PC-3 (cell line): ENCODE data around the gene S100A7. TPM values are rescaled to one million over a fixed set of nuclear protein-coding genes. Genes with fewer than 3 reads are reported as not detected.

Source experiments
- ATAC-seq: fragments of 200-7000 bp; cut with Tn5 transposase; 2 replicates; pipeline ENCODE4 v1.9.1; 2020; ENCODE audit warnings: mild to moderate bottlenecking, moderate library complexity
- BruUV-seq: library from RNA; stranded (reverse); fragments of 400-500 nt; replicated peaks from 2 replicates; lab custom pipeline; 2021; lab: Mats Ljungman, UMichigan
- CTCF ChIA-PET: fragments of 300-600 bp; sonication (Branson Sonifier 250); formaldehyde crosslinking; loops from one replicate; lab custom pipeline; 2022; ENCODE audit warnings: antibody characterized with exemption; lab: Charles Lee
- POLR2A ChIA-PET: fragments of 300-600 bp; sonication (Branson Sonifier 250); formaldehyde crosslinking; loops from one replicate; lab custom pipeline; 2022; ENCODE audit warnings: antibody characterized with exemption; ENCODE audit not compliant: unreplicated experiment; lab: Charles Lee
- DNase-seq: peaks from one replicate; pipeline ENCODE4 v3.0.0-alpha.2; 2015
- H2AFZ ChIP-seq: fragments of 300-600 bp; sonication (generic); 2 replicates; pipeline ENCODE4 v1.6.0; 2016; ENCODE audit warnings: antibody characterized with exemption, low read length
- H3F3A ChIP-seq: fragments of 300-600 bp; sonication (generic); one replicate; pipeline ENCODE4 v1.6.0; 2017; ENCODE audit warnings: antibody characterized with exemption, low read length, control low read depth, mild to moderate bottlenecking; ENCODE audit not compliant: unreplicated experiment
- H3K27ac ChIP-seq: fragments of 300-600 bp; sonication (generic); 2 replicates; pipeline ENCODE4 v1.5.1; 2016; ENCODE audit warnings: mild to moderate bottlenecking, low read length
- H3K27me3 ChIP-seq: fragments of 300-600 bp; sonication (generic); 2 replicates; pipeline ENCODE4 v1.6.1; 2016; ENCODE audit warnings: low read length, mixed read lengths
- H3K36me3 ChIP-seq: fragments of 300-600 bp; sonication (generic); 2 replicates; pipeline ENCODE4 v1.6.1; 2016; ENCODE audit warnings: low read depth, mixed run types, low read length, mixed read lengths
- H3K4me1 ChIP-seq: fragments of 300-600 bp; sonication (generic); 2 replicates; pipeline ENCODE4 v1.5.1; 2016; ENCODE audit warnings: low read length; ENCODE audit not compliant: insufficient read depth
- H3K4me2 ChIP-seq: fragments of 300-600 bp; sonication (generic); 2 replicates; pipeline ENCODE4 v1.6.0; 2016; ENCODE audit warnings: low read length
- H3K4me3 ChIP-seq: fragments of 300-600 bp; sonication (generic); 2 replicates; pipeline ENCODE4 v1.5.1; 2016; ENCODE audit warnings: mild to moderate bottlenecking, low read length, mixed read lengths
- H3K79me2 ChIP-seq: fragments of 300-600 bp; sonication (generic); 2 replicates; pipeline ENCODE4 v1.6.1; 2017; ENCODE audit warnings: low read length, mixed read lengths
- H3K9ac ChIP-seq: fragments of 300-600 bp; sonication (generic); 2 replicates; pipeline ENCODE4 v1.6.0; 2016; ENCODE audit warnings: mild to moderate bottlenecking, low read length
- H3K9me2 ChIP-seq: fragments of 300-600 bp; sonication (generic); replicated peaks from 2 replicates; pipeline ENCODE4 v1.6.1; 2016; ENCODE audit warnings: mixed run types, low read length, mixed read lengths
- H3K9me3 ChIP-seq: fragments of 300-600 bp; sonication (generic); 2 replicates; pipeline ENCODE4 v1.6.1; 2016; ENCODE audit warnings: low read length, mixed read lengths
- H4K20me1 ChIP-seq: fragments of 300-600 bp; sonication (generic); 2 replicates; pipeline ENCODE4 v1.6.1; 2016; ENCODE audit warnings: low read length, mixed read lengths
- EZH2 ChIP-seq: fragments of 300-600 bp; sonication (generic); IDR thresholded peaks from one replicate; pipeline ENCODE4 v1.6.1; 2017; ENCODE audit warnings: antibody characterized with exemption, mild to moderate bottlenecking, low read length; ENCODE audit not compliant: unreplicated experiment
- EZH2phosphoT487 ChIP-seq: fragments of 300-600 bp; sonication (generic); IDR thresholded peaks from 2 replicates; pipeline ENCODE4 v1.6.1; 2018; ENCODE audit warnings: mild to moderate bottlenecking, antibody characterized with exemption, low read length, borderline replicate concordance
- intact Hi-C: fragments of 100-400 bp; cut with micrococcal nuclease; formaldehyde crosslinking; loops from 2 replicates; pipeline ENCODE4 v1.9.0; 2023
- total RNA-seq: library from RNA; depleted of rRNA; stranded (reverse); fragments of >200 nt; gene quantifications from 2 replicates; pipeline ENCODE4 v1.2.3, GENCODE V29; 2014
- TF ChIP-seq, protein P1 (sequence below): fragments of 300-600 bp; sonication (generic); conservative IDR thresholded peaks from 2 replicates; pipeline ENCODE4 v1.5.1; 2017; ENCODE audit warnings: antibody characterized with exemption, low read depth, mild to moderate bottlenecking, low read length

S100A7 gene
- total RNA-seq, 1 experiment from 2014 or later = not detected

DNA sequence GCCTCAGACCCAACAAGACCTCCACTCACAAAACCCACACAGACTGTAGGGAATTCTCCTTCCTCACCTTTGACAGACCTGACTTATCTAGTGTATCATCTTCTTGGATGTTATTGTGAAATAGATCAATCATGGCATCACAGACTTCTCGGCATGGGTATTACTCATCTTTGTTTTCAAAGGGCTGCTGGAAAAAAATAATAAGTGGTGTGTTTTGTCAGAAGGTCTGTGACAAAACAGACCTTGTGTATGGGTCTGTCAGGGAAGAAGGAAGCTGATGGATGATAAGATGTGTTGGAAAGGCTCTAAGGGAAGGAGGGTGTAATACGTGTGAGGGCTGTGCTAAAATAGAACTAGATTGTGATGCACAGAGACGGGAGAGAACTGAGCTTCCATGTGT, 13.9 kb upstream of the S100A7 start:
- no peak for TF ChIP-seq EZH2phosphoT487
- TF ChIP-seq, protein P1, sequence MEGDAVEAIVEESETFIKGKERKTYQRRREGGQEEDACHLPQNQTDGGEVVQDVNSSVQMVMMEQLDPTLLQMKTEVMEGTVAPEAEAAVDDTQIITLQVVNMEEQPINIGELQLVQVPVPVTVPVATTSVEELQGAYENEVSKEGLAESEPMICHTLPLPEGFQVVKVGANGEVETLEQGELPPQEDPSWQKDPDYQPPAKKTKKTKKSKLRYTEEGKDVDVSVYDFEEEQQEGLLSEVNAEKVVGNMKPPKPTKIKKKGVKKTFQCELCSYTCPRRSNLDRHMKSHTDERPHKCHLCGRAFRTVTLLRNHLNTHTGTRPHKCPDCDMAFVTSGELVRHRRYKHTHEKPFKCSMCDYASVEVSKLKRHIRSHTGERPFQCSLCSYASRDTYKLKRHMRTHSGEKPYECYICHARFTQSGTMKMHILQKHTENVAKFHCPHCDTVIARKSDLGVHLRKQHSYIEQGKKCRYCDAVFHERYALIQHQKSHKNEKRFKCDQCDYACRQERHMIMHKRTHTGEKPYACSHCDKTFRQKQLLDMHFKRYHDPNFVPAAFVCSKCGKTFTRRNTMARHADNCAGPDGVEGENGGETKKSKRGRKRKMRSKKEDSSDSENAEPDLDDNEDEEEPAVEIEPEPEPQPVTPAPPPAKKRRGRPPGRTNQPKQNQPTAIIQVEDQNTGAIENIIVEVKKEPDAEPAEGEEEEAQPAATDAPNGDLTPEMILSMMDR = no peak
- no peak for TF ChIP-seq EZH2
- Histone ChIP-seq H3K4me1 (no peaks in the 10 kb centered on the region), H3K36me3 (no peaks in the 10 kb centered on the region), H3K9me3 (peaks cover 26% of the 10 kb centered on the region), H3K79me2 (no peaks in the 10 kb centered on the region), H3K9me2 (no peaks in the 10 kb centered on the region), H4K20me1 (no peaks in the 10 kb centered on the region), H3K27ac (no peak overlapping the region), H3F3A (no peaks in the 10 kb centered on the region), H3K9ac (no peak overlapping the region), H2AFZ (no peak overlapping the region), H3K4me2 (no peak overlapping the region), H3K27me3 (no peaks in the 10 kb centered on the region), H3K4me3 (no peak overlapping the region)
- ATAC-seq (no peak), DNase-seq (no peak)
- no TSS peak for BruUV-seq
- CTCF ChIA-PET = no interaction called here
- POLR2A ChIA-PET = no interaction called here
- intact Hi-C loops = no loop called here

DNA sequence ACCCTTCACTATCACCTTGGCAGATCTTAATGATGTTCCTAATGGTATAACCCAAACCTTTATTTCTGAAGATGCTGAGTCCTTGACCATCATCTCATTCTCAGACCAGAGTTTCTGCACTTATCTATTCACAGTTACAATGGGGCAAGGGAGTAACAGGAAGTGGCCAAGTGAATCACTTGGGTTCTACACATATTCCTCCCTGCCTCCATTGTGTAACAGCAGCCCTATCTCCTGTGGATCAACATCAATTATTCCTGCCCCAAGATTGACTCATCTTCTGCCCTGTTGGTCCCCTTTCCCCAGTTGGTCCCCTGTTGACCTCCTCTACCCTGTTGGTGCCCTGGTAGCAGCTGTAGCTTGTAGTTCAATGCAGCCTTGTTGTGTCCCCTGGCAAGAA, 10.3 kb upstream of the S100A7 start:
- H3K27ac ChIP-seq = no peak overlapping the region
- no TSS peak for BruUV-seq
- TF ChIP-seq, protein P1 = no peak
- TF ChIP-seq EZH2 = no peak
- TF ChIP-seq EZH2phosphoT487 = no peak
- no peak overlapping the region for H3K4me2 ChIP-seq
- H3K9me3 ChIP-seq = peaks cover 26% of the 10 kb centered on the region
- H3K79me2 ChIP-seq = no peaks in the 10 kb centered on the region
- CTCF ChIA-PET = no interaction called here
- H3K4me3 ChIP-seq = no peak overlapping the region
- H3F3A ChIP-seq = no peaks in the 10 kb centered on the region
- ATAC-seq (no peak), DNase-seq (no peak)
- H3K27me3 ChIP-seq = no peaks in the 10 kb centered on the region
- H4K20me1 ChIP-seq = no peaks in the 10 kb centered on the region
- intact Hi-C loops = no loop called here
- no peak overlapping the region for H2AFZ ChIP-seq
- no peaks in the 10 kb centered on the region for H3K9me2 ChIP-seq
- no peaks in the 10 kb centered on the region for H3K4me1 ChIP-seq
- H3K36me3 ChIP-seq = no peaks in the 10 kb centered on the region
- POLR2A ChIA-PET = no interaction called here
- H3K9ac ChIP-seq = no peak overlapping the region

DNA sequence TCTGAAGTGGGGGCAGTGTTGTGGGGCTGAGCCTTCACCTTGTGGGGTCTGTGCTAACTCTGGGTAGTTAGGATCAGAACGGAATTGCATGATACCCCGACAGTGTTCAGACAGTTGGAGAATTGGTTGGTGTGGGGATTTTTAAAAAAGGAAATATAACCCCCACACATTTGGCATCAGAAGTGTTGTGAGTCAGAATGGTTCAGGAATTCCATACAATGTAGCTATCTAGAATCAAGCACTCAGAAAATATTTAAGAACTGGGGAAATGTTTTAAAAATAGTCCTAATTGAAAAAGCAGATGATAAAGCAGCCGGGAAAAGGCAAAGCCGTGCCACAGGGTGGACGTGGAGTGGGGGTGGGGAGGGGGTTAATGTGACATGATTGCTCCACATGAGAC, 6.5 kb upstream of the S100A7 start:
- no peaks in the 10 kb centered on the region for H3K36me3 ChIP-seq
- H2AFZ ChIP-seq = no peak overlapping the region
- H3F3A ChIP-seq = no peaks in the 10 kb centered on the region
- no peak overlapping the region for H3K9ac ChIP-seq
- TF ChIP-seq, protein P1 = no peak
- TF ChIP-seq EZH2phosphoT487 (no peak), EZH2 (no peak)
- 0 out of 2 replicates have a peak, but pooled peaks cover 4% of the 10 kb centered on the region for H3K27me3 ChIP-seq
- DNase-seq = no peak
- intact Hi-C loops = no loop called here
- no peak overlapping the region for H3K27ac ChIP-seq
- no peak overlapping the region for H3K4me3 ChIP-seq
- no peaks in the 10 kb centered on the region for H4K20me1 ChIP-seq
- H3K9me2 ChIP-seq = no peaks in the 10 kb centered on the region
- no peak for ATAC-seq
- CTCF ChIA-PET = no interaction called here
- no peaks in the 10 kb centered on the region for H3K4me1 ChIP-seq
- H3K4me2 ChIP-seq = no peak overlapping the region
- no peaks in the 10 kb centered on the region for H3K79me2 ChIP-seq
- H3K9me3 ChIP-seq = peaks cover 11% of the 10 kb centered on the region
- POLR2A ChIA-PET = interaction anchor here (0.6 kb wide), 1 partner anchor 114 kb away, joined by 3 read pairs; no protein-coding TSS in a partner anchor
- BruUV-seq = no TSS peak
